A673 (cell line): ENCODE measurements around the gene KIF26A. TPM values are rescaled to one million over a fixed set of nuclear protein-coding genes. Genes with fewer than 3 reads are reported as not detected.

ENCODE experiments used
- BruUV-seq: library from RNA; stranded (reverse); fragments of 400-500 nt; replicated peaks from 2 replicates; lab custom pipeline; 2021; lab: Mats Ljungman, UMichigan
- CTCF ChIA-PET: fragments of 300-600 bp; sonication (Branson Sonifier 250); formaldehyde crosslinking; loops from one replicate; lab custom pipeline; 2022; ENCODE audit warnings: antibody characterized with exemption; lab: Charles Lee
- POLR2A ChIA-PET: fragments of 300-600 bp; sonication (Branson Sonifier 250); formaldehyde crosslinking; loops from one replicate; lab custom pipeline; 2022; ENCODE audit warnings: antibody characterized with exemption; ENCODE audit not compliant: low non-redundant PET; lab: Charles Lee
- DNase-seq: peaks from one replicate; pipeline ENCODE4 v3.0.0-alpha.2; 2015; ENCODE audit warnings: low spot score
- H3K27ac ChIP-seq: fragments of 200-600 bp; sonication (generic); 2 replicates; pipeline ENCODE4 v1.5.1; 2016; ENCODE audit warnings: mixed run types, low read depth, mild to moderate bottlenecking, mixed read lengths, antibody characterized with exemption, low read length; ENCODE audit not compliant: poor library complexity, severe bottlenecking
- H3K27me3 ChIP-seq: fragments of 200-600 bp; sonication (generic); replicated peaks from 2 replicates; pipeline ENCODE4 v1.6.1; 2017; ENCODE audit warnings: mixed run types, low read depth, mild to moderate bottlenecking, mixed read lengths, antibody characterized with exemption, low read length; ENCODE audit not compliant: insufficient read depth, poor library complexity
- H3K36me3 ChIP-seq: fragments of 200-600 bp; sonication (generic); 2 replicates; pipeline ENCODE4 v1.6.1; 2016; ENCODE audit warnings: mixed run types, mild to moderate bottlenecking, mixed read lengths, antibody characterized with exemption, low read length; ENCODE audit not compliant: insufficient read depth, poor library complexity, severe bottlenecking
- H3K4me1 ChIP-seq: fragments of 200-600 bp; sonication (generic); 2 replicates; pipeline ENCODE4 v1.6.1; 2017; ENCODE audit warnings: mixed run types, mild to moderate bottlenecking, mixed read lengths, antibody characterized with exemption, low read length; ENCODE audit not compliant: insufficient read depth, poor library complexity, severe bottlenecking
- H3K4me3 ChIP-seq: fragments of 200-600 bp; sonication (generic); 2 replicates; pipeline ENCODE4 v1.5.1; 2016; ENCODE audit warnings: low read depth, mixed run types, mild to moderate bottlenecking, mixed read lengths, low read length; ENCODE audit not compliant: poor library complexity, severe bottlenecking
- H3K9me3 ChIP-seq: fragments of 200-600 bp; sonication (generic); 2 replicates; pipeline ENCODE4 v1.6.1; 2016; ENCODE audit warnings: mixed run types, low read depth, mild to moderate bottlenecking, mixed read lengths, antibody characterized with exemption, low read length; ENCODE audit not compliant: poor library complexity, severe bottlenecking
- CTCF ChIP-seq: fragments of 300-800, 200-600 bp; sonication (generic); conservative IDR thresholded peaks from 2 replicates; pipeline ENCODE4 v1.5.1; 2017; ENCODE audit warnings: low read depth, mild to moderate bottlenecking, antibody characterized with exemption, low read length, moderate library complexity, mixed read lengths
- EZH2 ChIP-seq: fragments of 200-600 bp; sonication (generic); IDR thresholded peaks from 2 replicates; pipeline ENCODE4 v1.6.1; 2017; ENCODE audit warnings: borderline replicate concordance, low read depth, mild to moderate bottlenecking, mixed read lengths, antibody characterized with exemption, low read length; ENCODE audit not compliant: poor library complexity, severe bottlenecking
- intact Hi-C: fragments of 100-400 bp; cut with micrococcal nuclease; formaldehyde crosslinking; loops from one replicate; pipeline ENCODE4 v1.10.0; 2022; ENCODE audit not compliant: unreplicated experiment
- total RNA-seq: library from RNA; stranded (reverse); gene quantifications from 2 replicates; pipeline ENCODE4 v1.2.3, GENCODE V29; 2021

KIF26A gene
- total RNA-seq, 1 experiment from 2014 or later: 11.5 TPM

- no peaks in the 10 kb centered on the region for H3K9me3 ChIP-seq
- ChIA-PET POLR2A (no interaction called here), CTCF (no interaction called here)
- no peak for TF ChIP-seq EZH2
- no peak for TF ChIP-seq CTCF
- DNase-seq: no peak
- BruUV-seq: no TSS peak
- intact Hi-C loops: no loop called here
- peak overlapping the region; percentile 73 for H3K4me3 ChIP-seq
- no peaks in the 10 kb centered on the region for H3K36me3 ChIP-seq
- H3K4me1 ChIP-seq: peaks cover 35% of the 10 kb centered on the region
- peaks cover 15% of the 10 kb centered on the region for H3K27me3 ChIP-seq
- H3K27ac ChIP-seq: no peak overlapping the region
Observed at GRCh38 chr14:104140463-104141331, 2.3 kb downstream of the KIF26A start.

GRCh38 chr14:104141621-104142091 lies 3.3 kb downstream of the KIF26A start:
- intact Hi-C loops: no loop called here
- TF ChIP-seq EZH2 (no peak), CTCF (no peak)
- DNase-seq: no peak
- no peaks in the 10 kb centered on the region for H3K36me3 ChIP-seq
- H3K4me1 ChIP-seq: peaks cover 29% of the 10 kb centered on the region
- no peak overlapping the region for H3K27ac ChIP-seq
- H3K27me3 ChIP-seq: peaks cover 8% of the 10 kb centered on the region
- H3K9me3 ChIP-seq: no peaks in the 10 kb centered on the region
- no TSS peak for BruUV-seq
- no peak overlapping the region for H3K4me3 ChIP-seq
- ChIA-PET POLR2A (no interaction called here), CTCF (no interaction called here)

GRCh38 chr14:104142136-104142945 lies 4.0 kb downstream of the KIF26A start:
- CTCF ChIA-PET: no interaction called here

More at GRCh38 chr14:104142136-104142945, 4.0 kb downstream of the KIF26A start:
- no TSS peak for BruUV-seq
- Histone ChIP-seq H3K4me1 (peaks cover 22% of the 10 kb centered on the region), H3K27me3 (peaks cover 1% of the 10 kb centered on the region), H3K4me3 (no peak overlapping the region), H3K36me3 (no peaks in the 10 kb centered on the region), H3K9me3 (no peaks in the 10 kb centered on the region), H3K27ac (no peak overlapping the region)
- no peak for DNase-seq
- POLR2A ChIA-PET: no interaction called here
- intact Hi-C loops: no loop called here
- TF ChIP-seq EZH2 (no peak), CTCF (no peak)
